T-helper 17 cell (primary cell): Measurements from ENCODE around the gene PDE6H. TPM values are rescaled to one million over a fixed set of nuclear protein-coding genes. Genes with fewer than 3 reads are reported as not detected.

Experiments used
- ATAC-seq: fragments of 150-1000 bp; cut with Tn5 transposase; 2 replicates; pipeline ENCODE4 v1.10.0; 2021; ENCODE audit warnings: mild to moderate bottlenecking, moderate library complexity
- DNase-seq, 3 donors: peaks; one replicate each; pipeline versions ENCODE4 v3.0.0 to v3.0.0-alpha.2; 2020 to 2021
- H3K9me3 ChIP-seq: one replicate; pipeline ENCODE4 v1.7.0; 2013; ENCODE audit warnings: low read length, mild to moderate bottlenecking; ENCODE audit not compliant: control insufficient read depth, poor library complexity, severe bottlenecking
- H3K27ac Mint-ChIP-seq: one replicate; pipeline ENCODE4 v1.8.0; 2022; ENCODE audit warnings: mild to moderate bottlenecking, moderate library complexity, mixed read lengths
- H3K27me3 Mint-ChIP-seq: one replicate; pipeline ENCODE4 v1.8.0; 2022; ENCODE audit warnings: mixed read lengths
- H3K36me3 Mint-ChIP-seq: one replicate; pipeline ENCODE4 v1.8.0; 2022; ENCODE audit warnings: low read depth, mixed read lengths
- H3K4me1 Mint-ChIP-seq: one replicate; pipeline ENCODE4 v1.8.0; 2022; ENCODE audit warnings: mild to moderate bottlenecking, mixed read lengths
- H3K4me3 Mint-ChIP-seq: one replicate; pipeline ENCODE4 v1.8.0; 2022; ENCODE audit warnings: mild to moderate bottlenecking, moderate library complexity, mixed read lengths
- total RNA-seq, 4 donors: library from RNA in 2 of 4; stranded (reverse) in 2 of 4; gene quantifications; one replicate each; pipeline ENCODE4 v1.2.3 and lab custom pipeline; 2022 to 2026

Gene PDE6H
- total RNA-seq, 2 donors from 2014 or later = not detected

- Mint-ChIP-seq H3K4me1 (no peaks in the 10 kb centered on the region), H3K4me3 (no peak overlapping the region), H3K36me3 (peaks cover 5% of the 10 kb centered on the region), H3K27ac (no peak overlapping the region), H3K27me3 (peaks cover 72% of the 10 kb centered on the region)
- ATAC-seq = no peak
- DNase-seq = no peak
- H3K9me3 ChIP-seq = no peaks in the 10 kb centered on the region
Measured at GRCh38 chr12:15001733-15002382, 29.0 kb downstream of the PDE6H start.

GRCh38 chr12:15004421-15004820 is 31.6 kb downstream of the PDE6H start:
- no peaks in the 10 kb centered on the region for H3K4me1 Mint-ChIP-seq
- ATAC-seq (no peak), DNase-seq (no peak)
- no peak overlapping the region for H3K27ac Mint-ChIP-seq
- no peaks in the 10 kb centered on the region for H3K9me3 ChIP-seq
- H3K4me3 Mint-ChIP-seq = no peak overlapping the region
- H3K36me3 Mint-ChIP-seq = no peaks in the 10 kb centered on the region
- peaks cover 68% of the 10 kb centered on the region for H3K27me3 Mint-ChIP-seq

GRCh38 chr12:15005064-15005463 is 32.2 kb downstream of the PDE6H start:
- Mint-ChIP-seq H3K27ac (no peak overlapping the region), H3K27me3 (peaks cover 67% of the 10 kb centered on the region), H3K4me3 (no peak overlapping the region), H3K4me1 (no peaks in the 10 kb centered on the region), H3K36me3 (no peaks in the 10 kb centered on the region)
- ATAC-seq (no peak), DNase-seq (no peak)
- no peaks in the 10 kb centered on the region for H3K9me3 ChIP-seq

- no peak for ATAC-seq
- Mint-ChIP-seq H3K27me3 (peaks cover 50% of the 10 kb centered on the region), H3K4me1 (no peaks in the 10 kb centered on the region), H3K4me3 (no peak overlapping the region), H3K36me3 (no peaks in the 10 kb centered on the region), H3K27ac (no peak overlapping the region)
- DNase-seq = no peak
- no peaks in the 10 kb centered on the region for H3K9me3 ChIP-seq
Measured at GRCh38 chr12:15007551-15007950, 34.7 kb downstream of the PDE6H start.

GRCh38 chr12:15011162-15011561 is 38.3 kb downstream of the PDE6H start:
- H3K4me1 Mint-ChIP-seq = no peaks in the 10 kb centered on the region

GRCh38 chr12:15013634-15014179 is 40.9 kb downstream of the PDE6H start:
- H3K4me3 Mint-ChIP-seq = no peak overlapping the region
- no peak overlapping the region for H3K27ac Mint-ChIP-seq
- no peak for ATAC-seq
- H3K27me3 Mint-ChIP-seq = peaks cover 13% of the 10 kb centered on the region
- no peaks in the 10 kb centered on the region for H3K36me3 Mint-ChIP-seq
- no peak for DNase-seq
- no peaks in the 10 kb centered on the region for H3K9me3 ChIP-seq
- H3K4me1 Mint-ChIP-seq = no peaks in the 10 kb centered on the region

More at GRCh38 chr12:15011162-15011561, 38.3 kb downstream of the PDE6H start:
- no peak overlapping the region for H3K27ac Mint-ChIP-seq
- ATAC-seq = no peak
- H3K27me3 Mint-ChIP-seq = peaks cover 15% of the 10 kb centered on the region
- H3K4me3 Mint-ChIP-seq = no peak overlapping the region
- no peak for DNase-seq
- H3K36me3 Mint-ChIP-seq = no peaks in the 10 kb centered on the region
- no peaks in the 10 kb centered on the region for H3K9me3 ChIP-seq

GRCh38 chr12:15014708-15015107 is 41.9 kb downstream of the PDE6H start:
- ATAC-seq (no peak), DNase-seq (no peak)
- H3K9me3 ChIP-seq = no peaks in the 10 kb centered on the region
- Mint-ChIP-seq H3K27ac (no peak overlapping the region), H3K36me3 (no peaks in the 10 kb centered on the region), H3K4me1 (no peaks in the 10 kb centered on the region), H3K27me3 (peaks cover 19% of the 10 kb centered on the region), H3K4me3 (no peak overlapping the region)

- no peaks in the 10 kb centered on the region for H3K9me3 ChIP-seq
- Mint-ChIP-seq H3K27ac (no peak overlapping the region), H3K4me3 (no peak overlapping the region), H3K27me3 (peaks cover 23% of the 10 kb centered on the region), H3K4me1 (no peaks in the 10 kb centered on the region), H3K36me3 (no peaks in the 10 kb centered on the region)
- no peak for ATAC-seq
- no peak for DNase-seq
Measured at GRCh38 chr12:15015121-15015520, 42.3 kb downstream of the PDE6H start.

GRCh38 chr12:15020156-15020555 is 47.3 kb downstream of the PDE6H start:
- Mint-ChIP-seq H3K36me3 (no peaks in the 10 kb centered on the region), H3K27me3 (peaks cover 29% of the 10 kb centered on the region), H3K4me3 (no peak overlapping the region), H3K27ac (no peak overlapping the region), H3K4me1 (no peaks in the 10 kb centered on the region)
- no peaks in the 10 kb centered on the region for H3K9me3 ChIP-seq
- no peak for ATAC-seq
- no peak for DNase-seq

Other genes with a start within 250 kb of the PDE6H start
- 100 to 1,000 TPM; 124 to 129 TPM for gene WBP11, start 169.6 kb upstream of the PDE6H start, total RNA-seq
- gene C12orf60, start 169.4 kb upstream of the PDE6H start, total RNA-seq = under 1 TPM in 1 of 2 donors, not detected in 1; 0.27 TPM
- gene SMCO3, start 158.9 kb upstream of the PDE6H start, total RNA-seq = not detected
- gene ART4, start 129.5 kb upstream of the PDE6H start, total RNA-seq = under 1 TPM in 1 of 2 donors, not detected in 1; 0.05 TPM
- 1 to 10 TPM in 1 of 2 donors, not detected in 1; 1.7 TPM for gene MGP, start 87.2 kb upstream of the PDE6H start, total RNA-seq
- gene ERP27, start 34.5 kb upstream of the PDE6H start, total RNA-seq = 10 to 100 TPM in 1 of 2 donors, 1 to 10 TPM in 1; 9.9 to 14.9 TPM
- 100 to 1,000 TPM; 895 to 936 TPM for gene ARHGDIB, start 11.4 kb upstream of the PDE6H start, total RNA-seq
- not detected for gene RERG, start 248.4 kb downstream of the PDE6H start, total RNA-seq